Measurements from ENCODE around the gene TSKU. TPM values are rescaled to one million over a fixed set of nuclear protein-coding genes. Genes with fewer than 3 reads are reported as not detected.

TSKU gene
- total RNA-seq, 2 donors from 2014 or later: 71.2 to 72.8 TPM

DNA sequence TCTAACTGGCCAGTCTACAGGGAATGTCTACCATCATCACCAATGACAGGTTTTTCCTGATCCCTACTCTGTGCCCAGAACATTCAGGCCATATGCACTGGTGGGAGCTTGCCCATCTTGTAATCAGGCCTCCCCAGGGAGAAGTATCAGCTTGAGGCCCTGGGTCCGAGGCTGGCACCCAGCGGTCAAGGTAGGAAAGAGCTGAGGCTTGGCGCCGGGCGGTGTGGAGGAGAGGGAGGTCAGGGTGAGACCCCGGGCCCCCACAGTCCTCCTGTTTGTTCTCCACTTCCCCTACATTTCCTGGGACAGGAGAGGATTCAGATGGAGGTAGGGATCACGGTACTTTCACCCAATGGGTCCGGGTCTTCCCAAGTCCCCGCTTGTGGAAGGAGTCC lies 15.5 kb downstream of the TSKU start:
- no peaks in the 10 kb centered on the region for H3K9me3 ChIP-seq
- H3K4me3 ChIP-seq: no peak overlapping the region
- no peaks in the 10 kb centered on the region for H3K36me3 ChIP-seq
- no peaks in the 10 kb centered on the region for H3K27me3 ChIP-seq (replicated peaks; ENCODE audit: insufficient read depth)
- H3K4me1 ChIP-seq (replicated peaks): peaks cover 19% of the 10 kb centered on the region
- no peak for DNase-seq (ENCODE audit: low spot score)
- intact Hi-C loops (cut with DNase I): loop anchor here (1.0 kb wide), 1 partner anchor 63 kb away; no protein-coding TSS in a partner anchor
- H3K27ac ChIP-seq: peak overlapping the region; percentile 62 to 70
- WGBS: 70% methylated on average over 9 of the region's 9 CpGs
- TF ChIP-seq POLR2AphosphoS5 (IDR thresholded peaks at IDR 0.05) (no peak), POLR2A (IDR thresholded peaks at IDR 0.05) (no peak)
- TF ChIP-seq, protein P1, sequence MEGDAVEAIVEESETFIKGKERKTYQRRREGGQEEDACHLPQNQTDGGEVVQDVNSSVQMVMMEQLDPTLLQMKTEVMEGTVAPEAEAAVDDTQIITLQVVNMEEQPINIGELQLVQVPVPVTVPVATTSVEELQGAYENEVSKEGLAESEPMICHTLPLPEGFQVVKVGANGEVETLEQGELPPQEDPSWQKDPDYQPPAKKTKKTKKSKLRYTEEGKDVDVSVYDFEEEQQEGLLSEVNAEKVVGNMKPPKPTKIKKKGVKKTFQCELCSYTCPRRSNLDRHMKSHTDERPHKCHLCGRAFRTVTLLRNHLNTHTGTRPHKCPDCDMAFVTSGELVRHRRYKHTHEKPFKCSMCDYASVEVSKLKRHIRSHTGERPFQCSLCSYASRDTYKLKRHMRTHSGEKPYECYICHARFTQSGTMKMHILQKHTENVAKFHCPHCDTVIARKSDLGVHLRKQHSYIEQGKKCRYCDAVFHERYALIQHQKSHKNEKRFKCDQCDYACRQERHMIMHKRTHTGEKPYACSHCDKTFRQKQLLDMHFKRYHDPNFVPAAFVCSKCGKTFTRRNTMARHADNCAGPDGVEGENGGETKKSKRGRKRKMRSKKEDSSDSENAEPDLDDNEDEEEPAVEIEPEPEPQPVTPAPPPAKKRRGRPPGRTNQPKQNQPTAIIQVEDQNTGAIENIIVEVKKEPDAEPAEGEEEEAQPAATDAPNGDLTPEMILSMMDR (IDR thresholded peaks at IDR 0.05): no peak

DNA sequence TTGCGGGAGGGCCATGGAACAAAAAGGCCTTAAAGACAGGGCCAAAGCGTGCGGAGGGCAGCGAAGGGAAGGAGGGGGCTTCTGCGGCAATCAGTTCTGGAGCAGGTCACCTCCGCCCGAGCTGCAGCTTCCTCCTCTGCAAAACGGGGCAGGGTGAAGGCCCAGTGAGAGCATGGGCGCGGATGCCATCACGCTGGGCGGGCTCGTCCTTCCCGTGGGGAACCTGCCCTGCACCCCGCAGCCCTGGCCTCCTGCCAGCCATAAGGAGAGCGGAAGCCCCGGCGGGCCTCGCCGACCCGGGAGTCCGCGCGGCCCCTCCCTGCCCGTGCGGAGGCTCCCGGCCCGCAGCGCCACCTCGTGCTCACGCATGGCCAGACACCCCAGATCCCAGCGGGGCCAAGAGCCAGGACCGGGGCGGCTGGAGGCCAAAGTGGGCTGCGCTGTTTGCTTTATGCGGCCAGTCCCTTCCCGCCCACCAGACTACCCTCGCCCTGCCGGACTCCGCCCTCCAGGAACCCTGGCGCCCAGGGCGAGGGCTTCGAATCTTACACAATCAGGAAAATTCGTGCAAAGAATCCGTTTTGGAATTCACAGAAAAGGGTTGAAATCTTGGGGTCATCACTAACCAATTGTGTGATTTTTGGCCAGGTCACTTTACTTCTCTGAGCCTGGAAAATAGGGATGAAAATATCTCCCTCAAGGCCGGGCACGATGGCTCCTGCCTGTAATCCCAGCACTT lies 16.1 kb downstream of the TSKU start:
- Histone ChIP-seq H3K4me1 (replicated peaks) (peaks cover 19% of the 10 kb centered on the region), H3K27ac (peak overlapping the region; percentile 62 to 70), H3K36me3 (no peaks in the 10 kb centered on the region), H3K27me3 (replicated peaks; ENCODE audit: insufficient read depth) (no peaks in the 10 kb centered on the region), H3K4me3 (peak overlapping the region in 1 of 2 donors; percentile 7), H3K9me3 (no peaks in the 10 kb centered on the region)
- peak; percentile 76 for DNase-seq (ENCODE audit: low spot score)
- 7% methylated on average over 29 of the region's 47 CpGs for WGBS
- TF ChIP-seq POLR2A (IDR thresholded peaks at IDR 0.05) (no peak), POLR2AphosphoS5 (IDR thresholded peaks at IDR 0.05) (peak; percentile 47)
- TF ChIP-seq, protein P1 (IDR thresholded peaks at IDR 0.05): peak; percentile 89 to 98 (median 95)
- intact Hi-C loops (cut with DNase I): loop anchor here (1.0 kb wide), 1 partner anchor 64 kb away; no protein-coding TSS in a partner anchor

DNA sequence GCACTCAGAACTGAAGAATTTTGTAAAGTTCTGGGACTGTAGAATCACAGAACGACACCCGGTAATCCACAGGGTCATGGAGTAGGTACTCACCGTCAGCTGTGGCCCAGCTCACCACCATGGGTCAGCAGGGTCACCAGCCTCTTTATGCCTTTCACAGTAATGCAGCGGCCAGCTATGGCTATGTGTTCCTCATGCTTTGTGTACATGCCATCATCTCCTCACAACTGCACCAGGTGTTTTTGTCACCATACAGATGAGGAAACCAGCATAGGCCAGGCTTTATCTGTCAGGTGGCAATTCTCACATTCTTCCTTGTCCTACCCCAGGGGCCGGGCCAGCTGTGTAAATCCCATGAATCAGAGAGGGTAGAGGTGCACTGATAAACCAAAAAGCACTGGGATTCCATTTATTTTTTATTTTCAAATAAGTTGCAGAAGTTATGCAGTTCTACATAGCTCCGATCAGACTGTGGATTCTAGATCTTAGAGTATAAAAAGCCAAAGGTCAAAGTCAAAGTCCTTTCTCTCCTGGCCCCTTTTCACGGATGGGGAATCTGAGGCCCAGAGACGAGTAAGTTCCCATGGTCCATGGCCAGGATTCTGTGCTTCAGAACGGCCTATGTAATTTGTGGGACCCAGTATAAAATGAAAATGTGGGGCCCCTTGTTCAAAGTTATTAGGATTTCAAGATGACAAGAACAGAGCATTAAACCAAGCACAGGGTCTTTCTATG lies 17.5 kb downstream of the TSKU start:
- TF ChIP-seq POLR2A (IDR thresholded peaks at IDR 0.05) (no peak), POLR2AphosphoS5 (IDR thresholded peaks at IDR 0.05) (no peak)
- TF ChIP-seq, protein P1 (IDR thresholded peaks at IDR 0.05): no peak
- H3K27ac ChIP-seq: peak overlapping the region; percentile 25 to 67
- no peaks in the 10 kb centered on the region for H3K36me3 ChIP-seq
- no peak for DNase-seq (ENCODE audit: low spot score)
- H3K4me1 ChIP-seq (replicated peaks): peaks cover 19% of the 10 kb centered on the region
- WGBS: 93% methylated on average over 9 of the region's 9 CpGs
- no peak overlapping the region for H3K4me3 ChIP-seq
- no peaks in the 10 kb centered on the region for H3K9me3 ChIP-seq
- intact Hi-C loops (cut with DNase I): no loop called here
- H3K27me3 ChIP-seq (replicated peaks; ENCODE audit: insufficient read depth): no peaks in the 10 kb centered on the region

DNA sequence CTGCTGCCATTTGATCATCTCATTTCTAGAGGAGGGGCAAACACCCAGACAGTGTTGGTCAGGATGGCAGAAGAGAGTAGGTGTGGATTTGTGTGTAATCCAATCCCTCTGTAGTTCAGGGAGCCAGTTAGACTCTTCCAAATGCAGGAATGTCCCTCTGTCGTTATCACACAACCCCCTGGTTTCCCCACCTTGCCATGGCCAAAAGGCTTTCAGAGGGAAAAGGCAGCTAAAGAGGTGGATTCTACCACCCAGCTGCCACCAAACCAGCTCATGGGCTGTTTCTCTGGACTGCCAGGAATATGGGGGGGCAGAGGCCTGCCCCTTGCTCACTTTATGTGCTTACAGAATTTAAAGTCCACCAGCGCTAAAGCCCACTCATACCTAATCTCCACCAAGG lies 18.1 kb downstream of the TSKU start:
- Histone ChIP-seq H3K4me1 (replicated peaks) (peaks cover 19% of the 10 kb centered on the region), H3K27ac (peak overlapping the region; percentile 25 to 67), H3K9me3 (no peaks in the 10 kb centered on the region), H3K36me3 (no peaks in the 10 kb centered on the region), H3K27me3 (replicated peaks; ENCODE audit: insufficient read depth) (no peaks in the 10 kb centered on the region), H3K4me3 (no peak overlapping the region)
- TF ChIP-seq, protein P1 (IDR thresholded peaks at IDR 0.05): no peak
- TF ChIP-seq POLR2AphosphoS5 (IDR thresholded peaks at IDR 0.05) (no peak), POLR2A (IDR thresholded peaks at IDR 0.05) (no peak)
- peak; percentile 3 for DNase-seq (ENCODE audit: low spot score)
- intact Hi-C loops (cut with DNase I): no loop called here
- WGBS: 68% methylated on average over 2 of the region's 2 CpGs
